SK-N-MC (cell line): Measurements from ENCODE around the gene NACA2.

Source experiments
- EZH2 ChIP-seq: fragments of 200-600 bp; sonication (generic); IDR thresholded peaks from one replicate; pipeline ENCODE4 v1.6.1; 2017; ENCODE audit warnings: antibody characterized with exemption
- FOXP2 ChIP-seq: optimal IDR thresholded peaks from 2 replicates; pipeline ENCODE3; 2011; ENCODE audit warnings: mild to moderate bottlenecking, moderate library complexity; ENCODE audit not compliant: insufficient read depth; ENCODE audit errors: extremely low read length, control extremely low read depth
- POLR2AphosphoS5 ChIP-seq: IDR thresholded peaks from 2 replicates; pipeline ENCODE4 v1.6.1; 2012; ENCODE audit warnings: mild to moderate bottlenecking, low read depth, low read length, borderline replicate concordance

- TF ChIP-seq EZH2 = no peak
- TF ChIP-seq POLR2AphosphoS5 = no peak
- TF ChIP-seq FOXP2 = no peak
These were observed 19.4 kb downstream of the NACA2 start for GRCh38 chr17:61571624-61572023.
